Muscle of leg (tissue), 11 donors: ENCODE data around the gene PDPK1. TPM values are rescaled to one million over a fixed set of nuclear protein-coding genes. Genes with fewer than 3 reads are reported as not detected.
"Not testable (repeated sequence)": the region's sequence is repeated elsewhere in the genome, so short reads cannot be mapped to it uniquely, and the experiment has no call there.

Source experiments
- DNase-seq: peaks from one replicate; pipeline ENCODE4 v3.0.0; 2013
- H3K27ac ChIP-seq: one replicate; pipeline ENCODE4 v1.5.1; 2013; ENCODE audit warnings: mild to moderate bottlenecking, low read length, control low read depth
- H3K27me3 ChIP-seq: one replicate; pipeline ENCODE4 v1.6.1; 2013; ENCODE audit warnings: low read length; ENCODE audit not compliant: control insufficient read depth, insufficient read depth
- H3K36me3 ChIP-seq: one replicate; pipeline ENCODE4 v1.6.1; 2013; ENCODE audit warnings: low read length; ENCODE audit not compliant: control insufficient read depth, insufficient read depth
- H3K4me1 ChIP-seq: one replicate; pipeline ENCODE4 v1.6.1; 2013; ENCODE audit warnings: low read length; ENCODE audit not compliant: control insufficient read depth, insufficient read depth
- H3K4me3 ChIP-seq: one replicate; pipeline ENCODE4 v1.5.1; 2013; ENCODE audit warnings: low read length, control low read depth
- H3K9me3 ChIP-seq: replicated peaks from 2 replicates; pipeline ENCODE4 v1.6.1; 2013; ENCODE audit warnings: low read depth, low read length; ENCODE audit not compliant: control insufficient read depth
- WGBS: methylation state at CpG from one replicate; pipeline ENCODE4 v1.1.5; 2013; ENCODE audit warnings: missing lambda C conversion rate; ENCODE audit not compliant: insufficient coverage; 5-methylcytosine and 5-hydroxymethylcytosine counted together
- polyA plus RNA-seq, 8 donors: library from polyadenylated mRNA; unstranded; fragments of 120-200 nt; gene quantifications; one replicate each; pipeline versions ENCODE4 v1.2.1 to v1.2.3, GENCODE V29; 2013; ENCODE audit warnings: inconsistent platforms in 1 of 8, low replicate concordance in 1 of 8; ENCODE audit not compliant: insufficient read length in 8 of 8, insufficient read depth in 1 of 8
- total RNA-seq: library from RNA; stranded (reverse); fragments of 120-200 nt; gene quantifications from one replicate; pipeline ENCODE4 v1.2.4, GENCODE V29; 2013

Gene PDPK1
- total and polyA plus RNA-seq, 9 donors: 14.9 to 37.3 (median 28.3) TPM

DNA sequence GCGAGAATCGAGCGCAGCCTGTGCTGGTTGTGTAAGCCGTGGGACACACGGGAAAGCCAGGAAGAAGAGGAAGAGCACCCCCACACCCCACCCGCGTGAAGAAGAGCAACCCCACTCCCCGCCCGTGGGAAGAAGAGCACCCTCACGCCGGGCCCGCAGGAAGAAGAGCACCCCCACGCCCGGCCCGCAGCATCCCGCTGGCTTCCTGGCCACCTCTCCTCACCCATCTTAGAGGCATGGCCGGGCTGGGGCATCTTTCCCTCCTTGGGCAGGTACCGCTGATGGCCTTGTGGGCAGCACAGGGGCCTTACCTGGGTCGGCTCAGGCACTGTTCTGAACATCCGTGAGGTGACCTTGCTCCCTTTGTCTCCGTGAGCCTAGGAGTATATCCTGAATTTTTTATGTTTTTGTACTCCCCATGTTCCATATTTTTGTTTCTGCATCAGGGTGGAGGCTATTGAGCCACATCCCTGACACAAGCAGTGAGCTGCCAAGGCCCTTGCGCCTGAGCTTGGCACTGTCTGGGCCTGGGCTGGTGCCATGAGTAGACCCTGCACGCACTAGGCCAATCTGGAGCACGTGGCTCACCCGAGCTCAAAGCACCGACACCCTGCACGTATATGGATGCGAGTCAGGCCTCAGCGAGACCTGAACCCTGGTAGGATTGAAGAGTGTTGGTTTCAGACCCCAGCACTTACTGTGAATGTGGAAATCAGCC lies 73.1 kb downstream of the PDPK1 start:
- no peak for DNase-seq
- H3K9me3 ChIP-seq: no peaks in the 10 kb centered on the region
- no peaks in the 10 kb centered on the region for H3K4me1 ChIP-seq
- H3K4me3 ChIP-seq: no peak overlapping the region
- no peak overlapping the region for H3K27ac ChIP-seq
- peaks cover 16% of the 10 kb centered on the region for H3K36me3 ChIP-seq
- WGBS: 91% methylated on average over 15 of the region's 29 CpGs
- no peaks in the 10 kb centered on the region for H3K27me3 ChIP-seq

DNA sequence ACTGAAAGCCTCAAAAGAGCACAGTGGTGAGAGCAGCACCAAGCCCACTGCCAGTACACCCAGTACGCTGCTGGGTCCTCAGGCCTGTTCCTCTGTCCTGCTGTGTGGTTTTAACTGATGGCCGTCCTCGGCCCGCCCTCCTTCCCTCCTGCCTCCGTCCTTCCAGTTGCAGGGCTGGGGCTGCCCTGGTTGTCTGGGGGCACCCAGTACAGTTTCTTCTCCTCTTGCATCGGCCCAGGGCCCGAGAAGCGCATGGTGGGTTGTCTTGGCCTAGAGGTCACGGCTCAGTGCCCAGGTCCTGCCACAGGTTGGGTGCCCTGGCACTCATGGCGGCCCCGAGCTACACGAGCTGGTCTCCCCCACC lies 73.7 kb downstream of the PDPK1 start:
- Histone ChIP-seq H3K9me3 (no peaks in the 10 kb centered on the region), H3K27ac (no peak overlapping the region), H3K4me1 (no peaks in the 10 kb centered on the region), H3K4me3 (no peak overlapping the region), H3K36me3 (peaks cover 16% of the 10 kb centered on the region), H3K27me3 (no peaks in the 10 kb centered on the region)
- 90% methylated on average over 2 of the region's 12 CpGs for WGBS
- no peak for DNase-seq

GRCh38 chr16:2611877-2612276 lies 74.1 kb downstream of the PDPK1 start:
- DNase-seq, H3K27ac ChIP-seq, H3K4me1 ChIP-seq, H3K9me3 ChIP-seq, H3K4me3 ChIP-seq, H3K27me3 ChIP-seq: not testable (repeated sequence)
- peaks cover 16% of the 10 kb centered on the region for H3K36me3 ChIP-seq
- WGBS: no CpG with 5 or more reads among the region's 17 CpGs

GRCh38 chr16:2613251-2613650 lies 75.4 kb downstream of the PDPK1 start:
- peaks cover 16% of the 10 kb centered on the region for H3K36me3 ChIP-seq
- 80% methylated on average over 1 of the region's 19 CpGs for whole genome bisulfite sequencing
- not testable (repeated sequence) for H3K27me3 ChIP-seq, H3K27ac ChIP-seq, H3K9me3 ChIP-seq, H3K4me3 ChIP-seq, H3K4me1 ChIP-seq, DNase-seq

DNA sequence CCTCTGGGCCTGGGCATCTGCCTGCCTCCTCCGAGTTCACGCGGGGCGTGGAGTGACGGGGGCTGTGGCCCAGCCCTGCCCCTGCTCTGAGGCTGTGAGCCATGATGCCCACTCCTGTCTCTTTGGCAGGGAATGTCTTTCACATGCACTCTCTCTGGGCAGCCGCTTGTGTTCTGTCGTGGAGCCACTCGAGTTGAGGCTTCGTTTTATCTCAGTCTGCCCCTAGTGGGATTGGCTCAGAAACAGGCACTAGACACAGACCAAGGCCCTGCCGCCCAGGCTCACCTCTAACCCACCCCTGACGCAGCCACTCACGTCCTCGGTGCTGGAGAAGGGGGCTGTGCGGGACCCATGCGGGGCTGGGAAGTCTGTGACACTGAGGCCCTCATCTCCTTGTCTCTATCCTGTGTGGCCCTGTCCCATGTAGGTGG lies 77.0 kb downstream of the PDPK1 start:
- Histone ChIP-seq H3K36me3 (peaks cover 16% of the 10 kb centered on the region), H3K27me3 (no peaks in the 10 kb centered on the region), H3K9me3 (no peaks in the 10 kb centered on the region), H3K4me3 (no peak overlapping the region), H3K27ac (no peak overlapping the region), H3K4me1 (no peaks in the 10 kb centered on the region)
- no peak for DNase-seq
- WGBS: 91% methylated on average over 15 of the region's 15 CpGs

- not testable (repeated sequence) for H3K36me3 ChIP-seq, H3K4me1 ChIP-seq, H3K27ac ChIP-seq, H3K4me3 ChIP-seq, H3K9me3 ChIP-seq, H3K27me3 ChIP-seq, DNase-seq
- no CpG with 5 or more reads among the region's 20 CpGs for WGBS
These were observed 81.1 kb downstream of the PDPK1 start for GRCh38 chr16:2618964-2619363.

- H3K36me3 ChIP-seq, H3K27ac ChIP-seq, H3K27me3 ChIP-seq, H3K9me3 ChIP-seq, H3K4me1 ChIP-seq, DNase-seq, H3K4me3 ChIP-seq: not testable (repeated sequence)
- WGBS: no CpG with 5 or more reads among the region's 12 CpGs
These were observed 81.8 kb downstream of the PDPK1 start for GRCh38 chr16:2619628-2620027.

GRCh38 chr16:2620870-2621269 lies 83.0 kb downstream of the PDPK1 start:
- not testable (repeated sequence) for H3K27ac ChIP-seq, DNase-seq, H3K9me3 ChIP-seq, H3K36me3 ChIP-seq, H3K4me1 ChIP-seq, H3K27me3 ChIP-seq, H3K4me3 ChIP-seq
- WGBS: no CpG with 5 or more reads among the region's 15 CpGs

- not testable (repeated sequence) for H3K4me1 ChIP-seq, H3K27me3 ChIP-seq, H3K36me3 ChIP-seq, H3K9me3 ChIP-seq, H3K4me3 ChIP-seq, DNase-seq, H3K27ac ChIP-seq
- 90% methylated on average over 2 of the region's 8 CpGs for WGBS
These were observed 83.6 kb downstream of the PDPK1 start for GRCh38 chr16:2621395-2621794.

- H3K27ac ChIP-seq, H3K4me3 ChIP-seq, H3K27me3 ChIP-seq, H3K4me1 ChIP-seq, H3K9me3 ChIP-seq, H3K36me3 ChIP-seq, DNase-seq: not testable (repeated sequence)
- WGBS: no CpG with 5 or more reads among the region's 6 CpGs
These were observed 89.3 kb downstream of the PDPK1 start for GRCh38 chr16:2627075-2627474.

- H3K36me3 ChIP-seq, H3K4me3 ChIP-seq, H3K9me3 ChIP-seq, DNase-seq, H3K27ac ChIP-seq, H3K4me1 ChIP-seq, H3K27me3 ChIP-seq: not testable (repeated sequence)
- WGBS: no CpG with 5 or more reads among the region's 11 CpGs
These were observed 93.4 kb downstream of the PDPK1 start for GRCh38 chr16:2631203-2631602.
